DMS79 (cell line): Measurements from ENCODE around the gene CEP250.
A peak's percentile ranks its signal among the peaks of the same experiment; 100 is the strongest.
"Not testable (repeated sequence)": the region's sequence is repeated elsewhere in the genome, so short reads cannot be mapped to it uniquely, and the experiment has no call there.

ENCODE experiments used
- DNase-seq: peaks from one replicate; lab custom pipeline; 2025; lab: John Stamatoyannopoulos, UW

The CEP250 gene

DNA sequence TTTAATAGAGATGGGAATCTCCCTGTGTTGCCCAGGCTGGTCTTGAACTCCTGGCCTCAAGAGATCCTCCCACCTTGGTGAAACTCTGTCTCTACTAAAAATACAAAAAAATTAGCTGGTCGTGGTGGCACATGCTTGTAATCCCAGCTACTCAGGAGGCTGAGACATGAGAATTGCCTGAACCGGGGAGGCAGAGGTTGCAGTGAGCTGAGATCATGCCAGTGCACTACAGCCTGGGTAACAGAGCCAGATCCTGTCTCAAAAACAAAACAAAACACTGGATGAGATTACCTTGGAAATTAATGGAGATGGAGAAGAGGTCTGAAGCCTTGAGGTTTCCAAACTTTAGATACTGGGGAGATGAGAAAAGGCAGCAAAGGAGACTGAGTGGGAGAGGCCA lies 2.1 kb downstream of the CEP250 start:
- DNase-seq: not testable (repeated sequence)

DNA sequence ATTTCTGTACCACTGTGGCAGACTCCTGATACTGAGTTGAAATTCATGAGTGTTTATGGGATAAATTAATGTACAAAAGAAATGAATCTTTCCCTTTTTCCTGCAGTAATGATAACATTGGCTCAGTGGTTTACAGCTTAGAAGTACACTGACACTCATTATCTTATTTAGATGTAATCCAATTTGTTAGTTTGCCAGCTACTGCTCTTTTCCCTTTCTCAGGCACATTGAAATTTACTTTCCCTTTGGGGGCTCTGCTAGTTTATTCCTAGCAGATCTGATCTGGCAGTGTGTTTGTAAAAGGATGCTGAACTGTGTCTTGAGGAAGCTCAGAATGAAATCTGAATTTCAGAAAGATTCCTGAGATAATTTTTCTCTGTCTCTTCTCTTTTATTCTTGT lies 3.0 kb downstream of the CEP250 start:
- no peak for DNase-seq

DNA sequence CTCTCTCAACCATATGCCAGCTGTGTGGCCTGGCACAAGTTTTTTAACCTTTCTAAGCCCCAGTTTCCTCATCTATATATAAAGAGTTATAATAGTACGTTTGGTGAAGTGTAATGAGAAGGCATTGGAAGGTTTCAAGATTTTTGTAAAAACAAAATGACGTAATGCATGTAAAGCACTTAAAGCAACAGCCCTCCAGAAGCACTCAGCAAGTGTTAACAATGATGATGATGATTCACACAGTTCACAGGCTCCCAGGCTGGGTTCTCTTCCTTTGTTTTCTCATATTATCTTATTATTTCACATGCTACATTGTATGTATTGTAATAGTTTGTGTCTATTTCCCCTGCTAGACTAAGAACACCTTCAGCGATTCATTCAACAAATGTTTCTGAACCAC lies 6.2 kb downstream of the CEP250 start:
- no peak for DNase-seq

DNA sequence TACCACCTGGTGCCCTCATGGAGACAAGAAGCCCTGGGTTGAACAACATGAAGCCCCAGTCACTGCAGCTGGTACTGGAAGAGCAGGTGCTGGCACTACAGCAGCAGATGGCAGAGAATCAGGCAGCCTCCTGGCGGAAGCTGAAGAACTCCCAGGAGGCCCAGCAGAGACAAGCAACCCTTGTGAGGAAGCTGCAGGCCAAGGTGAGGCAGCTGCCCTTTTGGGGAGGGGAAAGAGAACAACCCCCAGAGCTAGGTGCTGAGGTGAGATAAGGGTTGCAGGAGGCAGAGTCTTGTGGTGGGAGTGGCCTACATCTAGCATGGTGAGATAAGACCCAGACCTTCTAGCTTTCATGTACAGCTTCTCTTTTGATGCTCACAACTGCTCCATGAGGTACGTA lies 7.0 kb downstream of the CEP250 start:
- peak; percentile 60 for DNase-seq

DNA sequence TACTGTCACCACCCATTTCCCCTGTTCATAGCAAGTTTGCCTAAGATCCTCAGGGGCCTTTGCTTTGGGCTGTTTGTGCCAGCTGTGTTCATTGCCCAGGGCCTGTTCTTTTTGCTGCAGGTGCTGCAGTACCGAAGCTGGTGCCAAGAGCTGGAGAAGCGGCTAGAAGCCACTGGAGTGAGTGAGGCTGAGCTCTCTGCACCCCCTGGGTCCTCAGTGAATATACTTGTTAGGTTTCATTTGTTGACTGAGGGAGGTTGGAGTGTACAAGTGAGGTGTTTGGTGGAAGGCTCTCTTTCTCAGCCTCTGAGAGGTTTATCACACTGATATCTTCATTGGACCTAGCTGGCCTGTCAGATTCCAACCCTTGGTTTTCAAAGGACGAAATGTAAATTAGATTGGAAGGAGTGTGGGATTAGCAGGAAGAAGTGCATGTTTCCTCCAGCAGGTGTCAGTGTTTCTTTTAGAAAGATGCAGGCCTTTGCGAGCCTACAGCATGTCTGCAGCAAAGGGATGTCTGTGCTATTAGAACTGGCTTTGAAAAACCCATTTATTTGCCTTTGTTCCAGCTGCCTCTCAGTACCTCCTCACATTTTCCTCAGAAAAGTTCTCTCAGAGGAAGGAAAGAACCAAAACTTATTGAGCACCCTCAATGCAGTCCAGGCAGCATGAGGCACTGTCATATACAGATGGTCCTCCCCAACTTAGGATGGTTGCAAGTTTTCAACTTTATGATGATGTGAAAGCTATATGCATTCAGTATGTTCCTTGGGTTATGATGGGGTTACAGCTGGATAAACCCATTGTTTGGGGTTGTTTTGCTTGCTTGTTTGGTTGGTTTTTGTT lies 8.3 kb downstream of the CEP250 start:
- no peak for DNase-seq

DNA sequence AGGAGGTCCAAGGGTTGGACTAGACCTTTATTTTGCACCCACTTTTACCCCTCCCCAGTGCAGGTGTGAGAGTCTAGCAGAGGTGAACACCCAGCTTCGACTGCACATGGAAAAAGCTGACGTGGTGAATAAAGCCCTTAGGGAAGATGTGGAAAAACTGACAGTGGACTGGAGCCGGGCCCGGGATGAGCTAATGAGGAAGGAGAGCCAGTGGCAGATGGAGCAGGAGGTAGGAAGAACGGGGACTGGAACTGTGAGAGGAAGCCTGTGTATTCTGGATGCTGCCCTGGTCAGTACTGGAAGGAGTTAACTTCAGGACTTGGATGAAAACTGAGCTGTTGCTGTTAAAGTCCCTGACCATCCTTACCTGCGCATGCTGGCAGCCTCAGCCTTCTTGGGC lies 10.6 kb downstream of the CEP250 start:
- DNase-seq: no peak

DNA sequence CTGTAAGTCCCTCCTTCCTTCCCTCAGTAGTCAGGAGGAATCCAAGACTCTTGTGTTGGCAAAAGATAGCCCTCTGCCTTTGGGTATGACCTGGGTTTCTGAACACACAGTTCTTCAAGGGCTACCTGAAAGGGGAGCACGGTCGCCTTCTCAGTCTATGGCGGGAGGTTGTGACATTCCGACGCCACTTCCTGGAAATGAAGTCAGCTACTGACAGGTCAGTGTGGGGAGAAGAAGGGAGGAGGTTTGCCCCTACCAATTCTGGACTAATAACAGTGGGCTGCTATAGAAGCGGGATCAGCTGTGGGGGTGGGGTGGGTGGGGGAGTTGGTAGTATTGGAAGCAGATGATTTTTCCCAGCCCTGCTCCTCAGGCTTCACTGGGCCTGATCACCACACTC lies 11.5 kb downstream of the CEP250 start:
- no peak for DNase-seq

DNA sequence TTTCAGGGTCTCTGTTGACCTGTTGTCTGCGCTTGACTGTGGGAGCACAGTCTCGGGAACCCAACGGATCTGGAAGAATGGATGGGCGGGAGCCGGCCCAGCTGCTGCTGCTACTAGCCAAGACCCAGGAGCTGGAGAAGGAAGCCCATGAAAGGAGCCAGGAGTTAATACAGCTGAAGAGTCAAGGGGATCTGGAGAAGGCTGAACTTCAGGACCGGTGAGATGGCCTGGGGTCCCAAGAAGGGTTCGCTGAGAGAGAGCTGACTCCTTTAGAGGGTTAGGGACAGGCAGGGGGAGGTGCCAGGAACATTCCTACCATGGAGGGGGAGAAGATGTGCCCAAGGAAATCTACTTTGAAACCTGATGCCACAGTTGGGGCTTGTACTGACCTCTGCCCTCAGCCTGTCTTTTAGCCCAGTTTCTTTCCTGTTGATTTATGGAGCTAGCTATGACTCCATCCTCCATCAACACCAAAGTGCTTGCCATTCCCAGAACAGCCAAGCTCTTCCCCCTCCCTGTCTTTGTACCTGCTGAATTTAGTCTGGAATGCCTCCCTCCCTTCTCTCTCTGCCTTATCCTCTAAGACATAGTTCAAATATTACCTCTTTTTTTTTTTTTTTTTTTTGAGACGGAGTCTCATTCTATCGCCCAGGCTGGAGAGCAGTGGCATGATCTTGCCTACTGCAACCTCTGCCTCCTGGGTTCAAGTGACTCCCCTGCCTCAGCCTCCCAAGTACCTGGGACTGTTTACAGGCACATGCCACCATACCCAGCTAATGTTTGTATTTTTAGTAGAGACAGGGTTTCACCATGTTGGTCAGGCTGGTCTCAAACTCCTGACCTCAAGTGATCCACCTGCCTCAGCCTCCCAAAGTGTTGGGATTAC lies 12.2 kb downstream of the CEP250 start:
- no peak for DNase-seq

DNA sequence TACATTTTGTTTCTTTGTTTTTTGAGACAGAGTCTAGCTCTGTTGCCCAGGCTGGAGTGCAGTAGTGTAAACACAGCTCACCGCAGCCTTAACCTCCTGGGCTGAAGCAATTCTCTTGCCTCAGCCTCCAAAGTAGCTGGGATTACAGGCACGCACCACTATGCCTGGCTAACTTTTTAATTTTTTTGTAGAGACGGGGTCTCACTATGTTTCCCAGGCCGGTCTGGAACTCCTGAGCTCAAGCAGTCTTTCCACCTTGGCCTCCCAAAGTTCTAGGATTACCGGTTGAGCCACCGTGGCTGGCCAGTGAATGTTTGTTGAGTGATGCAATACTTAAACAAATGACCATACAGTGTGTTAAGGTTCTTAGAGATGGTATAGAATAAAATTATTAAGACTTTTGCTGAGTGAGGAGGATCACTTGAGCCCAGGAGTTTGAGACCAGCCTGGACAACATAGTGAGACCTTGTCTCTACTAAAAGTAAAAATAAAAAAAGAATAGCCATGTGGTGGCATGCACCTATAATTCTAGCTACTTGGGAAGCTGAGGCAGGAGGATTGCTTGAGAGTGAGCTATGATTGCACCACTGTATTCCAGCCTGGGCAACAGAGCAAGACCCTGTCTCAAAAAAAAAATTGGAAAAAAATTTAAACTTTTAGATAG lies 13.4 kb downstream of the CEP250 start:
- no peak for DNase-seq

DNA sequence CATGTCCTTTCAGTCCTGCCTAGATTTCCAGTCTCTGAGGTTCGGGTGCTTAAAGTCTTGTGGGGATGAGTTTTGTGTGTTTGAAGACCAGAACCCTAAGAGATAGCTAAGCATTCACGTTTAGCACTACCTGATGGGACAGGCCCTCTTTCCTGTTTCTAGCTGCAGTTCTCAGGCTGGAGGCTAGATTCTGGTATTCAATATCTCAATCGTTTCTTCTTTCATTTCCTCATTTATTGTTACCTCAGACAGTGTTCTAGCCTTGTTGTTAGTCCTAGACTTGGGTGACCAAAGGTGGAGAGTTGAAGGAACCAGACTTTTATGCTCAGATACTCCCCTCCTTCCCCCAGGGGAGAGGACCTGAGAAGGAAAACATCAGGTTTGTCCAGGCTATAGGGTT lies 16.8 kb downstream of the CEP250 start:
- DNase-seq: no peak

DNA sequence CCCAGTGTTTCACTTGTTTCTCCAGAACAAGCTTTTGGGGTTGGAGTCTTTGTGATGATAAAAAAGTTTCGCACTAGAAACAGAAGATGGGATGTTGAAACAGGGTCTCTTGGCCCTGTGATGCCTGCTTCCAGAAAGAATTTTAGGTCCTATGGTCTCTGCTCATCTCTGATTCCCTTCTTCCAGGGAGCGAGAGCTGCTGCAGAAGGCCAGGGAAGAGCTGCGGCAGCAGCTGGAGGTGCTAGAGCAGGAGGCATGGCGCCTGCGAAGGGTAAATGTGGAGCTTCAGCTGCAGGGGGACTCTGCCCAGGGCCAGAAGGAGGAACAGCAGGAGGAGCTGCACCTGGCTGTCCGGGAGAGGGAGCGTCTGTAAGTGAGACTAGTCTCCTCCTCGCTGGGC lies 18.3 kb downstream of the CEP250 start:
- no peak for DNase-seq

DNA sequence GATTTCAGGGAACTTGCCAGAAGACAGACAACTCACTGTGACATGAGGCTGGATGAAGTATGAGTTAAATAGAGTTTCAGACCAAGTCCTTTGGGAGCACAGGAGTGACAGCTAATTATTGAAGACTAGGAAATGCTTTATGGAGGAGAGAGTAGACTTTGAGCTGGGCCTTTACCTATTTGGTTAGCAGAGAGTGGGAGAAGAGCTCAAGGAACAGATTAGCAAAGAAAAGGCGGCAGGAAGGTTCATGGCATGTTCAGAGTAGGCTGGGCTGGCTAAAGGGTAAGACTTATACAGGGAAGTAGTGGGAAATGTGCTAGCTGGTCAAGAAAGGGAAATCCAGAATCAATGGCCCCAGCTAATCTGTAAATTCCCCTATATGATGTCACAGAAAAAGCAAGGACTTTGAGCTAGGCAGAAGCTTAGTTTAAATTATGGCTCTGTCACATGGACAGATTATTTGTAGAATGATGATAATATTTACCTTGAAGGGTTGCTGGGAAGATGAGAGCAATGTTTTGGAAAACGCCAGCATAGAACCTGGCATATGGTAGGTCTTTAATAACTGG lies 19.0 kb downstream of the CEP250 start:
- no peak for DNase-seq

DNA sequence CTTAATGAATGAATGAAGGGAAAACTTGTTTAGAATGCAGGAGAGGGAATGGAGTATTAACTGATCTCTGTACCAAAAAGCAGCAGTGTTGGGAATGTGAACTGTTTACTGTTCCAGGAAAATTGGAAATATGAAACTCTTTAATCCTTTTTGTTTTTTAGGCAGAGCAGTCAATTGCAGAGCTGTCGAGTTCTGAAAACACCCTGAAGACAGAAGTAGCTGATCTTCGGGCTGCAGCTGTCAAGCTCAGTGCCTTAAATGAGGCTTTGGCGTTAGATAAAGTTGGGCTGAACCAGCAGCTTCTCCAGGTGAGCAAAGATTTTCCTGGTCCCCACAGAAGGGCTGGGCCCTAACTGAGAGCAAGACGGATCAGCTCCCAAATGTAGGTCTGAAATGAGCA lies 20.9 kb downstream of the CEP250 start:
- no peak for DNase-seq

DNA sequence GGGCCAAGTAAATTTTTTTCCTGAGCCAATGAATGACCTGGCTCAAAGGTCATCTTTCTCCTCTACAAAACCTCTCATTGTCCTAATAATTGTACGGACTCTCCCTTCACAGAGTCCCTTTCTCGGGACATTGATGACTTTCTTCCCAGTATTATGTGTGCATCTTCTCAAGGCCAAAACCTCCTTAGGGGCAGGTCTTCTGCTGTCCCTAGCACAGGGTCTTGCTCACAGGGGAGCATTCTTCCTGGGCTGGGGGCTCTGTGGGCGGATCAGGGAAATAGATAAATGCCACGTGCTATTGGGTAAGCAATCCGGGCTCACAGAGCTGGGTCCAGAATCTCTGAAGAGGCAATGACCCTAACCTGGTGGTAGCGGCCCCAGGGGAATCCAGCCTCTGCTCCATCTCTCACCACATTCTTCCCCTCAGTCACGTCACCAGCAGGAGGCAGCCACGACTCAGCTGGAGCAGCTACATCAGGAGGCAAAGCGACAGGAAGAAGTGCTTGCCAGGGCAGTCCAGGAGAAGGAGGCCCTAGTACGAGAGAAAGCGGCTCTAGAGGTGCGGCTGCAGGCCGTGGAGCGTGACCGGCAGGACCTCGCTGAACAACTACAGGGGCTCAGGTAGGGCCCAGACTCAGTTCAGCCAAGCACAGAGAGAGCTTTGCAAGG lies 23.5 kb downstream of the CEP250 start:
- DNase-seq: no peak

DNA sequence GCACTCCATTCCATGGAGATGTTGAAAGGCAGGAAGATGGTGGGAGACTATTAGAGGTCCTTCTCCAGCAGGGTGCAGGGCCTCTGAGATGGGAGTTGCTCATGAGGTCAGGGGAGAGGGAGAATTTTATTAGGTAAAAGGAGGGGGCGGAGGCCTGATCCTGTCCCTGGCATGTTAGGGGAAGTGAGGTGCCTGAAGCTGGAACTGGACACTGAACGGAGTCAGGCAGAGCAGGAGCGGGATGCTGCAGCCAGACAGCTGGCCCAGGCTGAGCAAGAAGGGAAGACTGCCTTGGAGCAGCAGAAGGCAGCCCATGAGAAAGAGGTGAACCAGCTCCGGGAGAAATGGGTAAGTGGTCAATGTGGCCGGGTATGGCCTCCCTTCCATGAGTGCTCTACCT lies 24.4 kb downstream of the CEP250 start:
- no peak for DNase-seq

DNA sequence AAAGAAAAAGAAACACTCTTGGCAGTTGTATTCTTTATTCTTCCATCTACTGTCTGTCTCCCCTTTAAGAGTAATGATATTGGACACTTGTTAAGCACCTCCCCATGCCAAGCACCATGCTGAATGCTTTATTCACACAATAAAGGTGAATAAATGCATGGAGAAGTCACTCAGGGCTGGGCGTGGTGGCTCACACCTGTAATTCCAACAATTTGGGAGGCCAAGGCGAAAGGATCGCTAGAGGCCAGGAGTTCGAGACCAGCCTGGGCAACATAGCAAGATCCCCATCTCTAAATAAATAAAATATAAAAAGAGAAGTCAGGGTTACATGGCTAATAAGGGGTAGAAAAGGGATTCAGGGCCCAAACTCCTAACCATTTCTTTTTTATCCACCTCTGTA lies 32.1 kb downstream of the CEP250 start:
- no peak for DNase-seq

DNA sequence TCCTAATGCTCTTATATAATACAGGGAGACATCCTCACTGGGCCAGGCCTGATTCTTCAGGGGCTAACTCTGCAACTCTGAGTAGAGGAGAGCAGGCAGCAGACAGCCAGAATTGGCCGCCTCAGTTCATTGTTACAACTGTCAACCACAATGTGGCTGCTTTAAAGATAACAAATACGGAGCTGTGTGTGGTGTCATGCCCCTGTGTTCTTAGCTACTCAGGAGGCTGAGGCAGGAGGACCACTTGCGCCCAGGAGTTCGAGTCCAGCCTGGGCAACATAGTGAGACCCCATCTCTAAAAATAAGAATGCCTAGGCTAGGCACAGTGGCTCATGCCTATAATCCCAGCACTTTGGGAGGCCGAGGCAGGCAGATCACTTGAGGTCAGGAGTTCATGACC lies 34.3 kb downstream of the CEP250 start:
- DNase-seq: no peak

DNA sequence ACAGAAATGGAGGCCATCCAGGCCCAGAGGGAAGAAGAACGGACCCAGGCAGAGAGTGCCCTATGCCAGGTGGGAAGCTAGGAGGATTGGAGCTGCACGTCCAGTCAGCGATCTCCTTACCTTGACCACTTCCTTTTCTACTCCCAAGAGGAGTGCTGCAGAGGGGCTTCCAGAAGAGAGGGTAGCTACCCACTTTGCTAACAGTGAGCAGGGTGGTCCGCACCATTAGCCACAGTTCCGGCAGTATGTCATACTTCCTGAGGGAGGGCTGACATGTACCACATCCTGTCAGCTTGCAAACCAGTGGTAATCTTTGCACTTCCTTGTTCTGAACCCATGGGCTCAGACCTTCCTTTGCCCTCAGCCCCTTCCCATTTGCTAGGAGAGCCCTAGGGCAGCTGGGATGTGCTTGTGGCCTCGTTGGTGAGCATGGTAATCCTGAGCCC lies 35.4 kb downstream of the CEP250 start:
- no peak for DNase-seq

DNA sequence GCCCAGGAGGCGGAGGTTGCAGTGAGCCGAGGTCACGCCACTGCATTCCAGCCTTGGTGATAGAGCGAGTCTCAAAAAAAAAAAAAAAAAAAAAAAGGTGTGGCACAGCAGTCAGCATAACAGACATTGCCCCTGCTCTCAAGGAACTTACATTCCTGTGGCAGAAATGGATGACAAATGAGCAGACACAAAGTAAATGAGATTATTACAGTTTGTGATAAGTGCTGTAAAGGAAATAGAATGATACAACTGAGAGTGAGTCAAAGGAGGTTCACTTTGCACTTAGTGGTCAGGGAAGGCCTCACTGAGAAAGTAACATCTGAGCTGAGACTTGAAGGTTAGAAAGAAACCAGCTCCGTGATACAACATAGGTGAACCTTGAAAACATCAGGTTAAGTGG lies 36.4 kb downstream of the CEP250 start:
- DNase-seq: no peak

DNA sequence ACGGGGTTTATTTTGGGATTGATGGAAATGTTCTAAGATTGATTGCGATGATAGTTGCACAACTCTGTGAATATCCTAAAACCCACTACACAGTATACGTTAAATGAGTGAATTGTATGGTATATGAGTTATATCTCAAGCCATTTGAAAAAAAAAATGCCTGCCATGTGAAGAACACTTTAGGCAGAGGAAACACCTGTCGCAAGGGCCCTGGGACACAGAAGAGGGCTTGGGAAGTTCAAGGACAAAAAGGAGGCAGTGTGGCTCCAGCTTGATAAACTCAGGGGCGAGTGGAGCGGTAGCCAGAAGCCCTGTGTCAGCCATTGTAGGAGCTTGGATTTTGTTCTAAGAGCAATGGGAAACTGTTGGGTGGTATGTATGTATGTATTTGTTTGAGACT lies 37.0 kb downstream of the CEP250 start:
- DNase-seq: no peak

DNA sequence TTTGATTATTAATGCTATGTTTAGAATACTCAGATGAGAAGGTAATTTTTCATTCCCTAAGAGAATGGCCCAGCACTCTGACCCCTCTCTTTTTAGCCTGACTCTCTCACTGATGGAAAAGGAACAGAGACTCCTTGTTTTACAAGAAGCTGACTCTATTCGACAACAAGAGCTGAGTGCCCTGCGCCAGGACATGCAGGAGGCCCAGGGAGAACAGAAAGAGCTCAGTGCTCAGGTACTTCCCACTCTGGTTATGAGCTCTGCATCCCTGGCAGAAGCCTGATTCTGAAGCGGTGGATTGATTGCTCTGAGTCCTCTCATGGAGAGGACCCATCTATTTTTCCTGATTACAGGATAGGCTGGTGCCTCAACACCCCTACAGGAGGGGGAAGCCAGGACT lies 41.1 kb downstream of the CEP250 start:
- DNase-seq: no peak

DNA sequence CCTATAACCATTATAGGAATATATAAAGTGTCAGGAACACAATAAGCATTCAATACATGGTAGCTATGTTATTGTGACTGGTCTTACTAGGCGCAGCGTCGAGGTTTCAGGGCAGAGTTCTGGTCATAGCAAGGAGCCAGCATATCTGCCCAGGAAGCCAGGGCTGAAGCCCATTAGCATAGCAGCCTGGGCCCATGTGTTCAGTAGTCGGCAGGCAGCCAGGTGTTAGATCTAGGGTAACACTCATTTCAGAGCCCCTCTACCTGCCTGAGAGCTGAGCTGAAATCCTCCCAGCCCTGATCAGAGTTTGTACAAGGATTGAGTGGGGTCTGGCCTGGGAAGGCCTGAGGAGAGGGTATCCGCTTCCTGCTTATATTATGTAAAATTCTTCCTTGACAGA lies 41.9 kb downstream of the CEP250 start:
- DNase-seq: no peak
